KMS-11 (cell line): ENCODE results near the gene LMTK2.

Experiments used
- H2AFZ ChIP-seq: fragments of 200-600 bp; sonication (generic); 2 replicates; pipeline ENCODE4 v1.6.1; 2016; ENCODE audit warnings: antibody characterized with exemption, mixed run types, low read depth
- H3K27ac ChIP-seq: fragments of 200-600 bp; sonication (generic); 2 replicates; pipeline ENCODE4 v1.6.1; 2016; ENCODE audit warnings: mild to moderate bottlenecking, mixed run types
- H3K27me3 ChIP-seq: fragments of 200-600 bp; sonication (generic); 2 replicates; pipeline ENCODE4 v1.6.1; 2017; ENCODE audit warnings: mild to moderate bottlenecking, low read depth, mixed run types, moderate library complexity; ENCODE audit not compliant: insufficient read depth
- H3K36me3 ChIP-seq: fragments of 200-600 bp; sonication (generic); 2 replicates; pipeline ENCODE4 v1.6.1; 2017; ENCODE audit warnings: mild to moderate bottlenecking, mixed run types; ENCODE audit not compliant: insufficient read depth
- H3K4me1 ChIP-seq: fragments of 200-600 bp; sonication (generic); 2 replicates; pipeline ENCODE4 v1.6.1; 2016; ENCODE audit warnings: mild to moderate bottlenecking, low read depth, mixed run types; ENCODE audit not compliant: poor library complexity, severe bottlenecking
- H3K4me2 ChIP-seq: fragments of 200-600 bp; sonication (generic); 2 replicates; pipeline ENCODE4 v1.7.0; 2016; ENCODE audit warnings: mild to moderate bottlenecking, mixed run types
- H3K4me3 ChIP-seq: fragments of 200-600 bp; sonication (generic); IDR thresholded peaks from 2 replicates; pipeline ENCODE4 v1.6.1; 2017; ENCODE audit warnings: low read depth, low read length, mixed read lengths; ENCODE audit not compliant: insufficient read depth
- H3K79me2 ChIP-seq: fragments of 200-600 bp; sonication (generic); 2 replicates; pipeline ENCODE4 v1.6.1; 2016; ENCODE audit warnings: low read depth, mixed run types; ENCODE audit not compliant: insufficient read depth
- H3K9ac ChIP-seq: fragments of 200-600 bp; sonication (generic); 2 replicates; pipeline ENCODE4 v1.6.1; 2016; ENCODE audit warnings: mild to moderate bottlenecking, mixed run types
- H4K20me1 ChIP-seq: fragments of 200-600 bp; sonication (generic); 2 replicates; pipeline ENCODE4 v1.6.1; 2016; ENCODE audit warnings: mild to moderate bottlenecking, mixed run types; ENCODE audit not compliant: insufficient read depth
- TF ChIP-seq, protein P1 (sequence below): fragments of 200-600 bp; sonication (generic); conservative IDR thresholded peaks from 2 replicates; pipeline ENCODE4 v1.6.1; 2017; ENCODE audit warnings: low read depth, mild to moderate bottlenecking, antibody characterized with exemption, low read length, moderate library complexity, mixed read lengths

The LMTK2 gene

DNA sequence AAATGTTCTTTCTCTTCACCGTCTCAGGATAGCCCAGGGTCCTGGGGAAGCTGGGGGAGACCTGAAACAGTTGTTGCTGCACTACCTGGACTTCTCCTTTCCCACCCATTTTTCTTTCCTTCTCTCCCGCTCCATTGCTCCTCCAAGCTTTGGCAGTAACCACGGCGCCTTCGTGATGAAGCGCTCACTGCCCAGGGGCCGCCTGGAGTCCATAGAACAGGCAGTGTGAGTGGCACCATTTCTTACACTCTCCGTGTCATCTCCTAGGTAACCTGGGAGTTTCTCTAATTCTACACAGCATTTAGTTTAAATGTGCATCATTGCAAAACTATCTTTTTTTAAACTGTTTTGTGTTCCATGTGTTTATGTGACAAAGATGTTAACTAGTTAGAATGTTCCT lies 64.3 kb downstream of the LMTK2 start:
- Histone ChIP-seq H3K4me3 (no peak overlapping the region), H3K36me3 (no peaks in the 10 kb centered on the region), H3K4me1 (peaks cover 4% of the 10 kb centered on the region), H3K79me2 (no peaks in the 10 kb centered on the region), H2AFZ (no peak overlapping the region), H3K27ac (no peak overlapping the region), H3K27me3 (no peaks in the 10 kb centered on the region), H3K4me2 (no peak overlapping the region), H3K9ac (no peak overlapping the region), H4K20me1 (0 out of 2 replicates have a peak, but pooled peaks cover 4% of the 10 kb centered on the region)
- TF ChIP-seq, protein P1, sequence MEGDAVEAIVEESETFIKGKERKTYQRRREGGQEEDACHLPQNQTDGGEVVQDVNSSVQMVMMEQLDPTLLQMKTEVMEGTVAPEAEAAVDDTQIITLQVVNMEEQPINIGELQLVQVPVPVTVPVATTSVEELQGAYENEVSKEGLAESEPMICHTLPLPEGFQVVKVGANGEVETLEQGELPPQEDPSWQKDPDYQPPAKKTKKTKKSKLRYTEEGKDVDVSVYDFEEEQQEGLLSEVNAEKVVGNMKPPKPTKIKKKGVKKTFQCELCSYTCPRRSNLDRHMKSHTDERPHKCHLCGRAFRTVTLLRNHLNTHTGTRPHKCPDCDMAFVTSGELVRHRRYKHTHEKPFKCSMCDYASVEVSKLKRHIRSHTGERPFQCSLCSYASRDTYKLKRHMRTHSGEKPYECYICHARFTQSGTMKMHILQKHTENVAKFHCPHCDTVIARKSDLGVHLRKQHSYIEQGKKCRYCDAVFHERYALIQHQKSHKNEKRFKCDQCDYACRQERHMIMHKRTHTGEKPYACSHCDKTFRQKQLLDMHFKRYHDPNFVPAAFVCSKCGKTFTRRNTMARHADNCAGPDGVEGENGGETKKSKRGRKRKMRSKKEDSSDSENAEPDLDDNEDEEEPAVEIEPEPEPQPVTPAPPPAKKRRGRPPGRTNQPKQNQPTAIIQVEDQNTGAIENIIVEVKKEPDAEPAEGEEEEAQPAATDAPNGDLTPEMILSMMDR = no peak

DNA sequence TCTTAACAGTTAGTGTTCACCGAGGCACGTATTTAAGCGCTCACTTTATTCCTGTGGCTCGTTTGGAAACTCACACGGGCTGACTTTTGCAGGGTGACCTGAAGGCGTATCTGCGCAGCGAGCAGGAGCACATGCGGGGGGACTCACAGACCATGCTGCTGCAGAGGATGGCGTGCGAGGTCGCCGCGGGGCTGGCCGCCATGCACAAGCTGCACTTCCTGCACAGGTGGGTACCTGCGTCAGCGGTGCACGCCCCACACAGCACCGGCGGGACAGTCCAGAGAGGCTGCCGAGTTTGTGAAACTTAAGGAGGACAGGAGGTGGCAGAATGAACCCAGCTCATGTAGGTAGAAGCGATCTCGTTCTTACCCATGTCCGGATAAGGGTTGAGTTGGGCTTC lies 64.8 kb downstream of the LMTK2 start:
- no peak overlapping the region for H3K27ac ChIP-seq

DNA sequence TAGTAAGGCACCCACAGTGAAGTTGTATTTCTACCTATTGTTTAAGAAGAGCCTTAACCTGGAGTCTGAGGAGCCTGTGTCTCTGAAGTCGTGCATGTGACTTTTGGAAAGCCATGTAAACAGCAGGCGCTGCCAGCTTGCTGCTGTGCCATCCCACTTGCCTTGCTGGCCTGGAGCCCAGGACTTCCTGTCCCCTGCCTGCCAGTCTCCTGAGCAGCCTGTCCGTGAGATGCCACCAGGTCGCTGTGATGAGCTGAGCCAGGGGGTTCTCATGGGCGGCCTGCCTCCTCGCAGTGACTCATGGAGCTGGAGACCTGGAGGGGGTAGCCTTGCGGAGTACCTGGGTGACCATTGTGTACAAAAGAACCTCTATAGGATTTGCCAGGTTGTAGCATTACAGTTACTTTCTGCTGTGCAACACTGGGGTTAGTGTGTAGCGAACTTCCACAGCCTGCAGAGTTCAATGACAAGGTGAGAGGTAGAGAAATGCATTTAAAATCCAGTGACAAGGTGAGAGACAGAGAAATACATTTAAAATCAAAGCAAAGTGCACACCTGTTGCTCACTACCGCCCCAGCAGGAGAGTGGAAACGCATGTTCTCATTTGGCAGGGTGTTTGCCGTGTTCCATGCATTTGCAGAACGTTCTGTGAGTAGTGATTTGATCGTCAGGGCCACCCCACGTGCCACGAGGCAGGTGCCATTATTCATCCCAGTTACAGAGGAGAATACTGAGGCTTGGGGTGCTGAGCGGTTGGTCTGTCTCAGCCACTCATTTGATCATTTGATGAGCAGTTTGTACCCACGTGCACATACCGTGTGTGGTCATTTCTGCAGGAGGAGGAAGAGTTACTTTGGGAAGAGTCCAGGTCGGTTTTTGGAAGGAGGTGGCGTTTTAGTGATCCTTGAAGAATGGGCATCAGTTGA lies 67.9 kb downstream of the LMTK2 start:
- Histone ChIP-seq H3K4me3 (no peak overlapping the region), H3K36me3 (no peaks in the 10 kb centered on the region), H3K9ac (no peak overlapping the region), H3K27me3 (no peaks in the 10 kb centered on the region), H3K4me1 (no peaks in the 10 kb centered on the region), H4K20me1 (no peaks in the 10 kb centered on the region), H3K79me2 (no peaks in the 10 kb centered on the region), H2AFZ (no peak overlapping the region), H3K4me2 (no peak overlapping the region), H3K27ac (no peak overlapping the region)
- TF ChIP-seq, protein P1 = no peak

More for the DNA sequence above, 64.8 kb downstream of the LMTK2 start:
- Histone ChIP-seq H3K27me3 (no peaks in the 10 kb centered on the region), H3K4me3 (no peak overlapping the region), H3K4me1 (peaks cover 4% of the 10 kb centered on the region), H3K79me2 (no peaks in the 10 kb centered on the region), H4K20me1 (0 out of 2 replicates have a peak, but pooled peaks cover 4% of the 10 kb centered on the region), H3K36me3 (no peaks in the 10 kb centered on the region), H3K4me2 (no peak overlapping the region), H3K9ac (no peak overlapping the region), H2AFZ (no peak overlapping the region)
- TF ChIP-seq, protein P1 = no peak

DNA sequence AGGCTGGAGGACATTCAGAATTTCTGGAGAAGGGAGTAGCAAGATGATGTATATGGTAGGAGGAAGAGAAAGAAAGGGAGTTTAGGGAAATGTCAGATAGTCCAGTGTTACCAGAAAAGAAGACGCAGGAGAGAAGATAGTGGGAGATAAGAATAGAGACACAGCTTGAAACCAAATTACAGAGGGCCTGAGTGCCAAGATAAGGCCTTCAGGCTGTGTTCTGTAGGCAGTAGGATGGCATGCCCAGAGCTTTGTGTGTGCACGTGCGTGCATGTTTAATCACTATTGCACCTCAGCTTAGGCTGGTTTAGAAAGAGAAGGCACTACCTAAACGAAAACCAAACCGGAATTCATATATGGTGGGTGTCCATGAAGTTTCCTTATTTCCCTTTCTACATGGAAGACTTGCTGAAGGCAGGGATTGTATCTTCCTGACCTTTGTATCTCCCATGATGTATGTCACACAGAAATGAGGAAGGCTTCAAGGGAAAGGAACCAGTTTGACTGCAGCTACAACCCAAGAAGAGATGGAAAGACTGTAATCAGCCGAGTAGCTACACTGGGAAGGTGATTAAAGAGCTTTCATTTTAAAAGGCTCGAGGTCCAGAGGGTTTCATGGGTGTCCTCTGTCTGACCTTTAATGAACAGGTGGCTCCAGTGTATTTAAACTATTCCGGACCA lies 68.7 kb downstream of the LMTK2 start:
- Histone ChIP-seq H3K27ac (no peak overlapping the region), H3K4me3 (no peak overlapping the region), H3K79me2 (no peaks in the 10 kb centered on the region), H4K20me1 (no peaks in the 10 kb centered on the region), H3K4me2 (no peak overlapping the region), H2AFZ (no peak overlapping the region), H3K4me1 (no peaks in the 10 kb centered on the region), H3K27me3 (no peaks in the 10 kb centered on the region), H3K36me3 (no peaks in the 10 kb centered on the region), H3K9ac (no peak overlapping the region)
- TF ChIP-seq, protein P1 = no peak
